Renal cortical epithelial cell (primary cell): ENCODE data around the gene CDYL. TPM values are rescaled to one million over a fixed set of nuclear protein-coding genes. Genes with fewer than 3 reads are reported as not detected.

ENCODE experiments used
- DNase-seq: peaks from one replicate; pipeline ENCODE4 v3.0.0-alpha.2; 2011; ENCODE audit warnings: low read depth
- total RNA-seq: library from RNA; depleted of rRNA; stranded (reverse); fragments of >200 nt; gene quantifications from 2 replicates; pipeline ENCODE4 v1.2.3, GENCODE V29; 2014

The CDYL gene
- total RNA-seq, 1 donor from 2014 or later = 25.2 TPM

DNA sequence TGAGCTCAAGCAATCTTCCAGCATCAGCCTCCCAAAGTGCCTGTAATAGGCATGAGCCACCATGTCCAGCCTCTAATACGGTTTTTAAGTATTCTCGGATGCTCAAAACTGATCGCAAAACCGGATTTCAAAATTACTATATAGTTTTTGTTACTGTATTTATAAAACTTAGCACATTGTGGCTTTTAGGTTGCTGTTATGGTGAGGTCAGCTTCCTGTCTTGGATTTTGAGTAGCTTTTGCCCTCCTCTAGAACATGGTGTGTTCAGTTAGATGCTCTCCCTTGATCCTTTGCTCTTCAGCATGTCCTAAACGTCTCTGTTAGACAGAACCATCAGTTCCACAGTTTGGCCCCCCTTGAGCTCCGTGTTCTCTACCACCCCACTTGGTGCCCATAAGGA is 131.4 kb downstream of the CDYL start:
- no peak for DNase-seq

DNA sequence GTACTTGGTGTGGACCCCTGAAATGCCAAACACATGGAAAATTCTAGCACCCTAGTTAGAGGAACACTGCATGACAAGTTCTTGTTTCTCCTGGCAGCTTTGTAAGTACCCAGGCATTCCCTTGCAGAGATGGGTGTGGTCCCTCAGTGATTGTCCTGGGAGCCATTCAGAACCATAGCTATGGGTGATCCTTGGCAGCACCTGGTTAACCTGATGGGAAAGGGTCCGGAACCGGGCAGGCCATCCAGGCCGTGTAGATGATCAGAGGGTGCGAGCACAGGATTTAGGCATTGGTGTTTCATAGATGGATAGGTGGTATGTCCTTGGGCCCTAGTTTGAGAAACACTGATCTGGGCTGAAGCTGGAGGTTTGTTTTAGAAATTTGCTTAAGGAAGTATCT is 131.9 kb downstream of the CDYL start:
- DNase-seq = no peak

DNA sequence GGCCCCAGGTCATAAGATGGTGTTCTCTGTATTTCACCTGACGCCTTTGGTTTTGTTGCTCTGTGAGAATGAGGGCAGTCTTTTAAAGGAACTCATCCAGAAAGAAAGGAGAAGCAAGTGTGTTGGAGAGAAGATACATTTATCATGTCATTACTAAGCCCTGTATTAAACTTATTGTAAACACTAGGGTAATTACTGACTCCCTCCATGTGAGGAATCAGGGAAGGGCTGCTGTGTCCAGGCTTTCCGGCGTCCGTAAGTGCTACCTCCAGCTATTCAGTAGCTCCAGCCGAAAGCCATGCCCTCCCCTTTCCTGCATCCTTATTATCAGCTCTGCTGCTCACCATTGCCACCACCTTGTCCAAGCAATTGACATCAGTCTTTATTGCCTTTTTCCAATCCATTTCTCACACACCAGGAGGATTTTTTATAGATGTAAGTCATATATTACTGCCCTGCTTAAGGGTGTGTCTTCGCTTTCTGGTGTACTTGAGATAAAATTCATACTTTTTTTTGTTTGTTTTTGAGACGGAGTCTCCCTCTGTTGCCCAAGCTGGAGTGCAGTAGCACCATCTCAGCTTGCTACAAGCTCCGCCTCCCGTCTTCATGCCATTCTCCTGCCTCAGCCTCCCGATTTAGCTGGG is 133.0 kb downstream of the CDYL start:
- DNase-seq = no peak

DNA sequence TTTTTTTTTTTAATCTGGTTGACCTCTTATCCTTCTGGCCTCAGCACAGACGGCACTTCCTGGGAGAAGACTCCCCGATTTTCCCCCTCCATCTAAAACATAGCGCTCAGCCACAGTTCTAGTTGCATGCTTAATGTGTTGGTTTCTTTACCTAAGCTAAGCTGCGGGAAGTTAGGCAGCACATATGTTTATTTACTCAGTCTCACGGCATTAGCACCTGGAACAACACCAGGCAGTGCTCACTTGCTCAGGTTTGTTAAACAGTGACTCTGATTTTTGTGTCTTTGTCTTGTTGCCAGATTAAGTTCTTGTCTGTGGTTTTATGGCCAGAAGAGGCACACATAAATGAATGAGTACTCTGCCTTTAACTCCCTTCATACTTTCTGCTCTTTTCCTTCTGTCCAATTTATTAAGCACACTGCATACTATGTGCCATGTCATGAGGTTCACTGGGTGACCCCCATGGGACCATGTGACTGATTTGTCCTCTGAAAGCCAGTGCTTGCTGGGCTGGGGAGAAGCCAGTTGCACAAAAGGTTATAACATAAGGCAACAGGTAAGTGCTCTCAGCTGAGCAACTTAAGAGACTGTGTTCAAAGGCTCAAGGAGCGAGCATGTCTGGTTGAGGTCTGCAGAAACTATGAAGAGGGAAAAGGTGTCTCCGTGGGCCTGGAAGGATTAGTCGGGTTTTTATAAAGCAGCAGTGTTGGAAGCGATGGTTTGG is 134.0 kb downstream of the CDYL start:
- DNase-seq = peak; percentile 71

DNA sequence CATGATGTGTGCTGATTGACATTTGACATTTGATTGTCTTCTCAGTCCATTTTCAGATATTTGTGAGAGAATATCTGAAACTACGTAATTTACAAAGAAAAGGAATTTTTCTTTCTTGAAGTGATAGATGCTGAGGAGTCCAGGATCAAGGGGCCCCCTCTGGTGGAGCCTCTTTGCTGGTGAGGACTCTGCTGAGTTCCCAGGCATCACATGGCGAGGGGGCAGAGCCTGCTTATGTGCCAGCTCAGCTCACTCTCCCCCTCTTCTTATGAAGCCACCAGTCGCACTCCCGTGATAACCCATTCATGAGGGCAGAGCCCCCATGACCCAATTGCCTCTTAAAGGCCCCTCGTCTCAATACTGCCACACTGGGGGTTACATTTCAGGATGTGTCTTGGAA is 136.4 kb downstream of the CDYL start:
- no peak for DNase-seq

DNA sequence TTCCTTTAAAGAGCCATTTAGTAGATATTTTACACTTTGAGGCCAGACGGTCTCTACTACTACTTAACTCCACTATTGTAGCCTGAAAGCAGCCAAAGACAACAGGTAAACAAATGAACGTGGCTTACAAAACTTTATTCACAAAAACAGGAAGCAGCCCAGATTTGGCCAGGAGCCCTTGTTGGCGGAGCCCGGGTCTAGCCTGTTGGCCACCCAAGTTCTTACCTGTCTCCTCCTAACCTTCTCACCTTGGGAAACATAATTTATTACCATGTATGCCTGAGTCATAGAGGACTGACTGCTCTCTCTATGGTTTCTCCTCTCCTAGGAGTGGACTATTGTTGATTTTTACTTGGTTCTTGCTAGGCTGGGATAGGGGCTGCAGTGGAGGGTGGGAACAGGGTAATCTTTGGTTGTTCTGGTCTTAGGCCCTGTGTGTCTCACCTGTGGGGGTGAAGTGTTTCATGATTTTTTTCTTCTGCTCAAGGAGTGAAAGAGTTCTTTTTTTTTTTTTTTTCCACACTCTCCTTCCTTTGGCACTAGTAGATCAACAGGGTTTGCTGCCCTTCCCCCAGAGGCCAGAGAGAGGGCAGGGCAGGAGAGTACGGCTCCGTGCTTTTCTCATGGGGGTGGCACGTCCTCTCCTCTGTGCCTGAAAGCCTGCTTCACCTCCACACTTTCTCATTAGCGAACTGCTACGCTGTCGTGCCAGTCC is 137.7 kb downstream of the CDYL start:
- peak; percentile 62 for DNase-seq

DNA sequence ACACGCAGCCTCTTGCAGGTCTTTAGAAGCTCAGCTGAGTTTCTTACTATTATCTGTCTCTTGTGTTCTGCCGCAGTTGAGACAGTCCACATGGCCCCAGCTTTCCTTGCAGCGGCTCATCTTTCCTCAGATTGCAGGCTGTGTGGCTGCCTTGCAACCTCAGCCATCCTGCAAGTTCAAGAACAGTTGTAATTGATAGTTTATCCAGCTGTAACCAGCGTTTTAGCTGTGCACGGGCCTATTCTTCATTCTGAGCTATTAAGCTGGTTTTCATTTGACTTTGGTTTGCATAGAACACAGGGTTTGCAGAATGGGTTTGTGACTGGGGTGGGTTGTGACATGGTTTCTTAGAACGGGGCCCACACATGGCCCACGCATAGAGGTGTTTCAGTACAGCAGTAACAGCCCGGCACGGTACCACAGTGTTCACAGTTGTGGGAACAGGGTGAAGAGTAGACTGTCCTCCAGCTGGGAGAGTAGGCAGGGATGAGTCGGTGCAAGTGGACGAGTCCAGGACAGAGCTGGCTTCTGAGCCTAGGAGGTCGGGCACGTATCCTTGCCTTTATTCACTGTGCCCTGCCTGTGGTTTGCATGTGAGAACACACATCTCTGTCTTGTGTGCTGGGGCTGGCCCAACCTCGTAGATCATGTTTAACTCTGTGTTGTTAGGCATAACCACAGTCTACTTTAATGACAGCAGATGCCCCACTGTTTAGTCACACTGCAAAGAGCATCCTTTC is 138.4 kb downstream of the CDYL start:
- peak; percentile 14 for DNase-seq

DNA sequence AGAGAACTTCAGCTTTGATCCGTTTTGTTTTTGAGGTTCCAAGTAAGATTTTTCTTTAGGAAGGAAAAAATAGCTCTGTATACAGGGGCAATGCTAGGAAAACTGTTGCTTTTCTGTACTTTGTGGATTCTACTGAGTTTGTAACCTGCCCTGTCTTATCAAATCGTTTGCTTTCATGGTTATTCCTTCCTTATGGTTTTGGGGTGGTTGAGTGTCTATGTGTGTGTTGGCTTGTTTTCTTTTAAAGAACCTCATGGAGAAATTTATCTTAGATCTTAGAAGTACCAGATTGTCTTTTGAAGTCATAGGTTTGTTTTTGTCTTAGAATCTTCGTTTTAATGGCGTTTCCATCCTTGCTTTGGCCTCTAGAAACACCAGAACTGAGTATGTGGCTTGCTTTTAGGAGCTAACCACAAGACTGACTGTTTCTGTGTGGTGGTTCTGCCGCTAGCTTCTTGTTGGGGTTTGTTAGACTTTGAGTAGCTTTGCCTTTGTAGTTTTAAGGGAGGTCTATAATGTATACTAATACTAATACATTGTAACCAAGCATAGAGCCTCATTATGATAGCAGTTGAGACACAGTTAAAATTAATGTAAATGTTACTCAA is 140.9 kb downstream of the CDYL start:
- DNase-seq = no peak

DNA sequence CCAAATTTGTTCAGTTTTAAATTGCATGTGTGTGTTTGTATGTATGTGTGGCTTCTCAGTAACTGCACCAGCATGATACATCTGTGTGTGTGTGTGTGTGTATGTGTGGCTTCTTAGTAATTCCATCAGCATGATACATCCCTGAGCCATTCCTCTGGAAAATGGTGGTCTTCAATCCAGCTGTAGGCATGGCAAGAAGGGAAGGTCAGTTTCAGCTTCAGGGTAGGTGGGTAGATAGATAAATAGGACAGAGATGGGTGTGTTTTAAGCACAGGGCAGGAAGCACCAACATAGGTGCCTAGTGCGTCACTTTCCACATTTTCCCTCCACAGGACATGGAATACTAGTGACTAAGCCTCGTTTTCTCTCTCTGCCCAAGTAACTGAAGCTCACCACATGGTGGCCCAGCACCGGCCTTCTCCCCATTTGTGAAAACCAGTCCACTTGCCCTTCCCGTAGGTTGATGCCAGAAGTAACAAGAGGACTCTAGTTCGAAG is 144.8 kb downstream of the CDYL start:
- DNase-seq = peak; percentile 8

DNA sequence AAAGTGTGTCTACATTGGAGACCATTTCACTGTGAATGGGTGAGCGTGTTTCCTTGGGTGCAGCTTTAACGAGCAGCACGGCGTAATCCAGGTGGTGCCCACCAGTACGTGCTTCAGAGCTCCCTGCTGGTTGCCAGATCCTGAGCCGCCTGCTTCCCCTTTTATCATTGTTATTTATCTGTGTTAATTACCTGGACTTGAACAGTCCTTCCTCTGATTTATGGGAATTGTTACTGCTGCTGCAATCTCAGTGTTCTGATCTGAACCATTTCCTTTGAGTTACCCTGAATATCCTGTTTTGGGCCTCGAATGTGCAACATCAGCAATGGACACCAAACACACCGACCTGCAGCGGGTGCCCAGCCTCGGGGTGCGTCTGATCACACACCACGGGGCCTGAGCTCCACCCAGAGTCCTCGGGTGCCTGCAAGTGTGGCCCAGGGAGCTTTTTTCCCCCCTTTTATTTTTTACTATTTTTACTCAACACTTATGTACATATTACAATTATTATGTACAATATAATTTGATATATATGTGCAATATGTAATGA is 146.4 kb downstream of the CDYL start:
- no peak for DNase-seq

DNA sequence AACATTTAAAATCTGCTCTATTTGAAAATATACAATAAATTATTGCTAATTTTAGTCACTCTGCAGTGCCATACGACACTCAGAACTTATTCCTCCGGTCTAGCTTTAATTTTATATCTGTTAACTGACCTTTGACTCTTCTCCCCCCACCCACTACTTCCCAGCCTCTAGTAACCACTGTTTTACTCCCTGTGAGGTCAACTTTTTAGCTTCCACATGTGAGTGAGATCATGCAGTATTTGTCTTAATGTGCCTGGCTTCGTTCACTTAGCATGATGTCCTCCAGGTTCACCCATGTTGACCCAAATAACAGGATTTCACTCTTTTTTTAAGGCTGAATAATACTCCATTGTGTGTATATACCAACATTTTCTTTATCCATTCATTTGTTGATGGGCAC is 146.9 kb downstream of the CDYL start:
- DNase-seq = no peak

DNA sequence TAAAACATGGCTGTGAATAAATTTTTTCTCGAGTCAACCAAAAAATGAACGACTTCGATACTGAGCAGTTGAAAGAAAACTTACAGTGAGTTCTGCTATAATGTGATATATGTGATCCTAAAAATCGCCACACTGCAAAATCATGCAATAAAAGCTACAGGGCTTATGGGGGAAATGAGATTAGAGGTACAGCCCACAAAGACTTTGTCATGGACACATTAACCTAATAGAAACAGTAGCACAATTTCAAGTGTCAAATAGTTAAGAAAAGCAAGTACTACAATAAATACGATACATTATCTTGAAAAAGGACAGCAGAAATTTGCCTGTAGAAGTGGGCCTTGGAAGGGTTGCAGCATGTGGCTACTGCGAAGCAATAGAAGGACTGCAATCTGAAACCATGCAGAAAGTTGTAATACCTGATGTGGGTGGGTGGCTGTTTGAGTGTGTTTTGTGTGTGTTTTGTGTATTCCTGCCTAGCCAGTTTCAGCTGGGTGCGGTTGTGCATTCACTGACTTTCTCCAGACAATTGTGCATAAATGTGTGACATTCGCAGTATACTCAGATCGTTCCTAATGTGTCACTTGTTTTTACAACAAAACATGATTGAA is 148.6 kb downstream of the CDYL start:
- DNase-seq = no peak

DNA sequence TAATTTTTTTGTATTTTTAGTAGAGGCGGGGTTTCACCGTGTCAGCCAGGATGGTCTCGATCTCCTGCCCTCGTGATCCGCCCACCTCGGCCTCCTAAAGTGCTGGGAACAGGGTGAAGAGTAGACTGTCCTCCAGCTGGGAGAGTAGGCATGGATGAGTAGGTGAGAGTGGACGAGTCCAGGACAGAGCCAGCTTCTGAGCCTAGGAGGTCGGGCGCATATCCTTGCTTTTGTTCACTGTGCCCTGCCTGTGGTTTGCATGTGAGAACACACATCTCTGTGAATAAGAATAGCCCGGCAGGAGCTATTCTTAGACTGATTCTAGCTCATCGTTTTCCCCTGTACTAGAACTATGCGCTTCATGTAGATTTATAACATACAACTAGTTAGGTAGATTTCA is 149.4 kb downstream of the CDYL start:
- no peak for DNase-seq

DNA sequence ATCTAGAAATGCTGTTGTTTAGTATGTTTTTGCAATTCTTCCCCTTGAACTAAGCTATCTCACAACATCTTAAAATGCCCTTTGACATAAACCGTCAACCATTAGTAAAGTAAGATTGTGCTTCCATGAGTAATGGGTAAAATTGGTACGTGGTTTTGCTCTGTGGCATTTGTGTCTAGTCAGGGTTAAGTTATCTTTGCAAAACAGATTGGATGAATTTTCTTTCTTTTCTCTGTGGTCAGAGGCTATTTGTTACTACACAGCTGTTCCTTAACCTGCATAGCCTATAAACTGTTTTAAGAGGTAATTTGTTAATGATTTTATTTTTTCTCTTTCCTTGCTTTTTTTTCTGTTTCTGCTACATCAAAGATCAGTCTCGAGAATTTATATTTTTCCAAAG is 152.2 kb downstream of the CDYL start:
- DNase-seq = peak; percentile 82

DNA sequence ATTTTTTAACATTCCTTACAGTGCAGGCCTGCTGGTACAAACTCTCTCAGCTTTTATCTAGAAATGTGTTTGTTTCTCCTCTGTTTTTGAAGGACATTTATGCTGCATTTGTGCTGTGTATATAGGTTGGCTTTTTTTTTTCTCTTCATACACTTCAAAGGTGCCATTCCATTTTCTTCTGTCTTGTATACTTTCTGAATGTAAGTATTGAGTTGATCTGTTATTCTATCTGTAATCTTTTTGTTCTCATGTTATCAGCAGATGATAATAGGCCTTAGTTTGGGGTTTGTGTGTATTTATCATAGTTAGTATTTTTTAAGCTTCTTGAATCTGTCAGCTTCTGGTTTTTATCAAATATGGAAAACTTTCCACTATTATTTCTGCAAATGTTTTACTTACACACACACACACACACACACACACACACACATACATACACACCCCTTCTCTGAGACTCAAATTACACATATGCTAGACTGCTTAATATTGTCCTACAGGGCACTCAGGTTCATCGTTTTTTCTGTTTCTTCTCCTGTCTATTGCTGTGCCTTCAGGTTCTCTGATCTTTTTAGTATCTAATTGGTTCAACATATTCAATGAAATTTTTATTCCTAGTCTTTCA is 153.0 kb downstream of the CDYL start:
- no peak for DNase-seq

DNA sequence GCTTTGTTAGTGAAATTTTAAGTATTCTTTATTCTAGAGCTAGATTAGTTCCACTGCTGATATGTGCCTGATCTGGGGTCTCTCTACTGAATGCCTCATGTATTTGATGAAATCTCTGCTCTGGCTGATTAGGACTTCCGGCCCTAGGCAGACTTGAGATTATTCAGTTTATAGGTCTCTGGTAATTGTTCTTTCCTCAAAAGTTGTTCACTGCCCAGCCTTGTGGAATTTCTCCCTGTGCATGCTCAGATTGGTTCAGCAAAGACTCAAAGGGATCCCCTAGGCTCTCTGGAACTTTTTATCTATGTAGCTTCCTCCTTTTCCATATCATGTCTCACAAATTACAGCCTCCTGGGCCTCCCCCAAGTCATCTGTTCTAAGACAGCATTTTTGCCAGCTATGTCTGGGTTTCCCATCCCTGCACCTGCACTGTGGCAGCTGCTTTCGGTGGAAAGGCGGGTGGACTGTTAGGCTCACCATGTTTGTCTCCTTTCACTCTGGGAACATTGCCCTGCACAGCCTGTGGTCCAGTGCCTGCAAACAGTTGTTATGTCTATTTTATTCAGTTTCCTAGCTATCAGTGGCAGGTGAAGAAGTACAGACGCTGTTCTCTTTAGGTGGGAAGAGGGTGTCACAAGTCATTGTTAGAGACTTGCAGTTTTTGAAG is 154.0 kb downstream of the CDYL start:
- no peak for DNase-seq

DNA sequence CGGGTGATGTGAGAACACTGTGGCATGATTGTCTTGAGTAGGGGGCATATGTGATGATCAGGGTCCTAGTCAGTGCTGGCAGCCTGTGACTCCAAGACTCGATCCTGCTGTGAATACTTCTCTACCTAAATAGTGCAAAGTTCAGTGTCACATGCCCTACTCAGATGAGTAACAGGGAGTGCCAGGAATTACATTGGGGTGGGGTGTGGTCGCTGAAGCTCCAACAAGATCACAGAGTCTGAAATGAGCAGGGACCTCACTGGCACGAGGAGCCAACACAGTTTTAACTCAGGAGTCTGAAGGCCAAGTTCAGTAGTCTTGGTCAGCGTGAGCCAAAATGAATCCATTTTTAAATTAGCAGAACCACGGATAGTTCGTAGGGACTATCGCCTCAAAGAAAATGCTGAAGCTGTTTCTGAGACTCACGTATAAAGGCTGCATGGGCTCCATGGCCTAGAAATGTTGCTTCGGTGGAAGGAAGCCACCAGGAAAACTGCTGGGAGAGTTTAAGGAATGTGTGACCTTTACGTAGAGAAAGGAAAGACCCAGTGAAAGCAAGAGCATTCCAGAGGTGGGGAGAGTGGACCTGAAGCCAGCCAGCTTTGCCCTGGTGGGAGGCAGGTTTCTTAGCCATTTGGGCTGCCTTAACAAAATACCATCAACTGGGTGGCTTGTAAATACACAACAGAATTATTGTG is 155.5 kb downstream of the CDYL start:
- DNase-seq = peak; percentile 29

DNA sequence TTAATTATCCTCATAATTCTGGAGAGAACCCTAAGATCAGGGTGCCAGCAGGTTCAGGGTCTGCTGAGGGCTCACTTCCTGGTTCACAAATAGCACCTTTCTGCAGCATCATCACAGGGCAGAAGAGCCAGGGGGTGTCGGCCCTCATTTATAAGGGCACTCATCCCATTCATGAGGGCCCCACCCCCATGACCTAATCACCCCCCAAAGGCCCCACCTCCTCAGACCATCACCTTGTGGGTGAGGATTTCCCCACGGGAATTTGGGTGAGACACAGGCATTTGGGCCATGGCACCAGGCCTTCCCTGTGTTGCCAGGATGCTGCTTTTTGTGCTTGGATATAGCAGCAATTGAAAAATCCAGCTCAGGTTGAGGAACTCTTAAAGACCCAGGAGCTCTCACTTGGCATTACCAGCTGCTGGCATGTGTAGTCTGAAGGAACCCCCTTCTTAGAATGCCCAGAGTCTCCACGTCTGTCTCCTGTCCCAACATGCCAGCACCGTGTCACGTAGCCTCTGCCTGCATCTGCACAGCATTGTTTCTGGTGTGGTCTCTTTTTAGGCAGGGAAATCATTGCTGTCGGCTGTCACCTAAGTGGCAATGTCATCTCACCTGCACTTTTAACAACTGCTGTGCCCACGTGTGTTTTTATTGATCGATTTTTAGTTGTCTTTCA is 156.2 kb downstream of the CDYL start:
- no peak for DNase-seq

DNA sequence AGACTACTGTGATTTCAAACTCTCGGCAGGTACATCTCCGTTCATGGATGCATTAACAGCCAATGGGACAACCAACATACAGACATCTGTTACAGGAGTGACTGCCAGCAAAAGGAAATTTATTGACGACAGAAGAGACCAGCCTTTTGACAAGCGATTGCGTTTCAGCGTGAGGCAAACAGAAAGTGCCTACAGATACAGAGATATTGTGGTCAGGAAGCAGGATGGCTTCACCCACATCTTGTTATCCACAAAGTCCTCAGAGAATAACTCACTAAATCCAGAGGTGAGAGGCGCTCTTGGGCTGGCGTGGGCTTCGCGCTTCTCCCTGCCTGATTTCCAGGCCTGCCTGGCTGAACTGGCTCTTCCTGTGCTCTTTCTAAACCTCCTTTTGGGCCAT is 159.3 kb downstream of the CDYL start:
- DNase-seq = no peak
